ENCODE data around the gene RHBDD1. TPM values are rescaled to one million over a fixed set of nuclear protein-coding genes. Genes with fewer than 3 reads are reported as not detected.

The RHBDD1 gene
- total RNA-seq, 1 donor: 38.9 TPM

DNA sequence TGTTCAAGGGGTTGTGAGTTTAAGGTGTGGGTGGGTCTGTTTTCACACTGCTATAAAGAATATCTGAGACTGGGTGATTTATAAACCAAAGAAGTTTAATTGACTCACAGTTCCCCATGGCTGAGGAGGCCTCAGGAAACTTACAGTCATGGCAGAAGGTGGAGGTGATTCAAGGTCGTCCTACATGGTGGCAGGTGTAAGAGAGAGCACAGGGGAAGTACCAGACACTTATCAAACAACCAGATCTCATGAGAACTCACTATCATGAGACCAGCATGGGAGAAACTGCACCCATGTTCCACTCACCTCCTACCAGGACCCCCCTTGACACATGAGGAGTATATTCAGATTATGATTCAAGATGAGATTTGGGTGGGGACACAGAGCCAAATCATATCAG lies 38.0 kb downstream of the RHBDD1 start:
- no peak overlapping the region for H3K4me3 ChIP-seq (ENCODE audit: low read depth, low read length)
- no peak for DNase-seq (ENCODE audit: low read depth)
- TF ChIP-seq, protein P1, sequence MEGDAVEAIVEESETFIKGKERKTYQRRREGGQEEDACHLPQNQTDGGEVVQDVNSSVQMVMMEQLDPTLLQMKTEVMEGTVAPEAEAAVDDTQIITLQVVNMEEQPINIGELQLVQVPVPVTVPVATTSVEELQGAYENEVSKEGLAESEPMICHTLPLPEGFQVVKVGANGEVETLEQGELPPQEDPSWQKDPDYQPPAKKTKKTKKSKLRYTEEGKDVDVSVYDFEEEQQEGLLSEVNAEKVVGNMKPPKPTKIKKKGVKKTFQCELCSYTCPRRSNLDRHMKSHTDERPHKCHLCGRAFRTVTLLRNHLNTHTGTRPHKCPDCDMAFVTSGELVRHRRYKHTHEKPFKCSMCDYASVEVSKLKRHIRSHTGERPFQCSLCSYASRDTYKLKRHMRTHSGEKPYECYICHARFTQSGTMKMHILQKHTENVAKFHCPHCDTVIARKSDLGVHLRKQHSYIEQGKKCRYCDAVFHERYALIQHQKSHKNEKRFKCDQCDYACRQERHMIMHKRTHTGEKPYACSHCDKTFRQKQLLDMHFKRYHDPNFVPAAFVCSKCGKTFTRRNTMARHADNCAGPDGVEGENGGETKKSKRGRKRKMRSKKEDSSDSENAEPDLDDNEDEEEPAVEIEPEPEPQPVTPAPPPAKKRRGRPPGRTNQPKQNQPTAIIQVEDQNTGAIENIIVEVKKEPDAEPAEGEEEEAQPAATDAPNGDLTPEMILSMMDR (IDR thresholded peaks at IDR 0.05; ENCODE audit: insufficient read depth, low read depth, low read length): no peak

DNA sequence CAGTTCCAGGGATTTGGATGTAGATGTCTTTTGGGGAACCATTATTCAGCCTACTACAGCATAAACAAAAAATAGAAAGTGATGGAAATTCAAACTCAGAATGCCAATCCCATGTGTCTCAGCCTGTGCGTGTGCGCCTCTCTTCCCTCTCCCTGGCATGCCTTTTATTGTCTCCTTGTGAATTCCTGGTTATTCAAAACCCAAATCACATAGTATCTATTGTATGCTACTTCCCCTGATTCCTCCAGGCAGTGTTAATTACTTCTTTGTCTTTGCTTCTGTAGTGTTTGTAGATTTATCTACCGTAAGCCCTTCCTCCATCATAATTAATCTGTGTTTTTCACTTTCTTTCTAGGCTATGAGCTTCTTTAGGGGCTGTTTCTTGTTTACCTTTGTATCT lies 38.9 kb downstream of the RHBDD1 start:
- no peak overlapping the region for H3K4me3 ChIP-seq (ENCODE audit: low read depth, low read length)
- no peak for DNase-seq (ENCODE audit: low read depth)
- TF ChIP-seq, protein P1 (IDR thresholded peaks at IDR 0.05; ENCODE audit: insufficient read depth, low read depth, low read length): no peak

DNA sequence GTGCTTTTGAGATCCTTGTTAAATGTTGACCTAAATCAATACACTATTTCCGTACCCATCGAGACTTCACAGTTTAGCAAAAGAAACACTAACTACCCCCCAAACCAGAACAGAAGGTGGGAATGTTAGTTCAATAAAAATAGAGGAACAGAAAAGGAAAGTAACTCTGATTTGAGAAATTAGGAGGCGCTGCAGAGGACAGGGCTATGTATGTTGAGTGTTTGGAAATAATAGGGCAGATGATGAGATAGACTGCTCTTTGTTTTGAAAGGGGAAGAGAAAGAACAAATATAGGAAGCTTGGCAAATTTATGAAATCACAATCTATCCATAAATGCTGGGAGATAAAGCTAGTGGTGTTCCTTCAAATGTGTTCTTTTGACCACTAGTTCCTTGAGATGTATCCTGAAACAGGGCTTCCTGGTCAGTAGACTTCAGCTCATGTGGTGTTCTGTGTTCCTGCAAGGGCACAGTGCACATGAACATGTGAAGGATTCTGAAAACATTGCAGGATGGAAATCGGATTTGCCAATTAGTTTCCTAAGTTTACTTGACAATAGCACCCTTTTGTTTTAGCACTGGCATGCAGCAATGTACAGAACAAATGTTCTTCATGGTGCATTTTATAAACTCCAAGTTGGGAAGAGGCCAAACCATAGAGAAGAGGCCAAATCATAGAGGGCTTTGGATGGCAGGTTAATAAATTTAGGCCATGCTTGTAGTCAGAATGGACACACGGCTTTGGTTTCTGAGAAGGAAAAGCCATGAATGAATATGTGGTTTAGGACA lies 39.8 kb downstream of the RHBDD1 start:
- TF ChIP-seq, protein P1 (IDR thresholded peaks at IDR 0.05; ENCODE audit: insufficient read depth, low read depth, low read length): no peak
- H3K4me3 ChIP-seq (ENCODE audit: low read depth, low read length): no peak overlapping the region

DNA sequence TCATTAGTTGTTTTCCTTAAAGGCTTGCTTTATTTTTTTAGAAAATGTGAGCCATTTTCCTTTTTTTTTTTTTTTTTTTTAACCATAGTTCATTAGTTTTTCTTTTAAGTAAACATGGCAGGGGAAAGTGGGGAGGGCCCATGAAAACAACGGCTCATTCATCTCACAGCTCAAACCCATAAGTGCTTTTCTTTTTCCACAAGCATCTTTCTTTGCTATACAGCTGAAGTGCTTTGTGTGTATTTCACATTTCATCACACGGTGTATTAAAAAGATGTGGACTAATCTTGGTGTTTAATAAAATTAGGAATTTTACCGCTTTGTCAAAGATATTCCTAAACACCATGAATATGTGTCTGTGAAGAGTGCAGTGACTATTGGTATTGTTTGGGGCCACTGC lies 41.6 kb downstream of the RHBDD1 start:
- TF ChIP-seq, protein P1 (IDR thresholded peaks at IDR 0.05; ENCODE audit: insufficient read depth, low read depth, low read length): no peak
- DNase-seq (ENCODE audit: low read depth): no peak
- H3K4me3 ChIP-seq (ENCODE audit: low read depth, low read length): no peak overlapping the region

More for the DNA sequence above, 39.8 kb downstream of the RHBDD1 start:
- DNase-seq (ENCODE audit: low read depth): no peak

DNA sequence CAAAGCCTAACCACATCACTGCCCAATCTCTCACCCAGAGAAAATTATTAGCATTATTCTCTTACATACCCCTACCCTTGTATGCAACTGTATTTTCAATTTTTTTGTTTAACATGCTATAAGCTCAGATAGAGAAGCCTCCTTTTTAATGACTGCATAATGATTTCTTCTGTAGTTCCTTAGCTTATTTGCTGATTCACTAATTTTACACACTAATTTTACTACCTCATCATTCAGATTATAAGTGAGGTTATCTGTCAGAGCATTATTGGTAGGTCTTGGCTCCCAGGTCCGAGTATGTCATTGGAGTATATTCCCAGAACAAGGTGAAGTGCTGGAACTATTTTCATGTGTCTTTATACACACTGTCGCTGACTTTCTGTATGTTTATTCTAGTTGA lies 45.4 kb downstream of the RHBDD1 start:
- TF ChIP-seq, protein P1 (IDR thresholded peaks at IDR 0.05; ENCODE audit: insufficient read depth, low read depth, low read length): no peak
- H3K4me3 ChIP-seq (ENCODE audit: low read depth, low read length): no peak overlapping the region
- DNase-seq (ENCODE audit: low read depth): no peak

DNA sequence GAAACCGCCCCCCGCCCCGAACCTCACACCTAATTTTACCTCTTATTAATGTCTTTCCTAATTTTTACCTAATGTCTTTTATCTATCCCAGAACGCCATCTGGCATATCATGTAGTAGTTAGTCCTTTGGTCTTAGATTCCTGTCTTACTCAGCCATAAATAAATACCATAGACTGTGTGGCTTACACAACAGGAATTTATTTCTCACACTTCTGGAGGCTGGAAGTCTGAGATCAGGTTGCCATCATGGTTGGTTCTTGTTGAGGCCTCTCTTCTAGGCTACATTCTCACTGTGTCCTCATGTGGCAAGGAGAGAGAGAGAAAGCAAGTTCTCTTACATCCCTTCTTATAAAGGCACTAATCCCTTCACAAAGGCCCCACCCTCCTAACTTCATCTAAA lies 46.8 kb downstream of the RHBDD1 start:
- TF ChIP-seq, protein P1 (IDR thresholded peaks at IDR 0.05; ENCODE audit: insufficient read depth, low read depth, low read length): no peak

More for the DNA sequence above, 46.8 kb downstream of the RHBDD1 start:
- no peak for DNase-seq (ENCODE audit: low read depth)
- no peak overlapping the region for H3K4me3 ChIP-seq (ENCODE audit: low read depth, low read length)

Data from fibroblast of villous mesenchyme (primary cell).